ENCODE measurements around the gene FANCG.

DNA sequence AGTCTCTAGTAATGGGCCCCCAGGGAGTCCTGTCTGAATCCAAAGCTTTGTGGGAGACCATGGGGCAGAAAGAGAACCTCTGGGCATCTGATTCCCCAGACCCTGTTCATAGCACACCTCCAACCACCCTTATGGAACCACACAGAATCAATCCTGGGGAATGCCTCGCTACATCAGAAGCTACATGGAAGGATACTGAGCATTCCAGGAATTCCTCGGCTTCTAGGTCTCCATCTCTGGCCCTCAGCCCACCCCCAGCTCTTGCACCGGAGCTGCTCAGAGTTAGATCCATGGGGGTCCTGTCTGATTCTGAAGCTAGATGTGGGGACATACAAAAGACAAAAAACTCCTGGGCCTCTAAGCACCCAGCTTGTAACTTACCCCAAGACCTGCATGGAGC is 35.7 kb downstream of the FANCG start:
- TF ChIP-seq, protein P1, sequence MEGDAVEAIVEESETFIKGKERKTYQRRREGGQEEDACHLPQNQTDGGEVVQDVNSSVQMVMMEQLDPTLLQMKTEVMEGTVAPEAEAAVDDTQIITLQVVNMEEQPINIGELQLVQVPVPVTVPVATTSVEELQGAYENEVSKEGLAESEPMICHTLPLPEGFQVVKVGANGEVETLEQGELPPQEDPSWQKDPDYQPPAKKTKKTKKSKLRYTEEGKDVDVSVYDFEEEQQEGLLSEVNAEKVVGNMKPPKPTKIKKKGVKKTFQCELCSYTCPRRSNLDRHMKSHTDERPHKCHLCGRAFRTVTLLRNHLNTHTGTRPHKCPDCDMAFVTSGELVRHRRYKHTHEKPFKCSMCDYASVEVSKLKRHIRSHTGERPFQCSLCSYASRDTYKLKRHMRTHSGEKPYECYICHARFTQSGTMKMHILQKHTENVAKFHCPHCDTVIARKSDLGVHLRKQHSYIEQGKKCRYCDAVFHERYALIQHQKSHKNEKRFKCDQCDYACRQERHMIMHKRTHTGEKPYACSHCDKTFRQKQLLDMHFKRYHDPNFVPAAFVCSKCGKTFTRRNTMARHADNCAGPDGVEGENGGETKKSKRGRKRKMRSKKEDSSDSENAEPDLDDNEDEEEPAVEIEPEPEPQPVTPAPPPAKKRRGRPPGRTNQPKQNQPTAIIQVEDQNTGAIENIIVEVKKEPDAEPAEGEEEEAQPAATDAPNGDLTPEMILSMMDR (IDR thresholded peaks at IDR 0.05) = no peak
- TF ChIP-seq POLR2A (IDR thresholded peaks at IDR 0.05) = no peak
